Measurements from ENCODE around the gene NTSR1. TPM values are rescaled to one million over a fixed set of nuclear protein-coding genes. Genes with fewer than 3 reads are reported as not detected.

Gene NTSR1
- total RNA-seq, 1 experiment from 2014 or later, result 7.8 TPM

- ATAC-seq (no peak), DNase-seq (no peak)
- H3K27me3 ChIP-seq (ENCODE audit: low read length), result no peaks in the 10 kb centered on the region
- H3K9ac ChIP-seq (ENCODE audit: low read length), result no peak overlapping the region
- peaks cover 18% of the 10 kb centered on the region; the same call in 1 of the 2 replicates for H3K4me1 ChIP-seq (ENCODE audit: insufficient read depth, low read length)
- peak overlapping the region; percentile 21 for H3K27ac ChIP-seq (ENCODE audit: low read length)
- H3F3A ChIP-seq (ENCODE audit: low read length, unreplicated experiment), result peaks cover 3% of the 10 kb centered on the region
- intact Hi-C loops (cut with micrococcal nuclease), result no loop called here
- H3K36me3 ChIP-seq (ENCODE audit: low read depth, low read length), result peaks cover 53% of the 10 kb centered on the region
- ChIA-PET POLR2A (ENCODE audit: unreplicated experiment) (no interaction called here), CTCF (interaction anchor here (0.6 kb wide), 1 partner anchor 167 kb away, joined by 11 read pairs; no protein-coding TSS in a partner anchor)
- H3K4me3 ChIP-seq (ENCODE audit: low read length), result no peak overlapping the region
- H2AFZ ChIP-seq (ENCODE audit: low read length), result no peak overlapping the region
- TF ChIP-seq EZH2phosphoT487 (IDR thresholded peaks at IDR 0.05; ENCODE audit: borderline replicate concordance, low read length) (no peak), CTCF (conservative IDR thresholded peaks at IDR 0.05; ENCODE audit: low read depth, low read length) (no peak), EZH2 (IDR thresholded peaks at IDR 0.05; ENCODE audit: low read length, unreplicated experiment) (no peak)
- H3K9me2 ChIP-seq (replicated peaks; ENCODE audit: low read length), result no peaks in the 10 kb centered on the region
- H3K4me2 ChIP-seq (ENCODE audit: low read length), result no peak overlapping the region
- peaks cover 3% of the 10 kb centered on the region; the same call in 1 of the 2 replicates for H3K79me2 ChIP-seq (ENCODE audit: low read length)
- no peaks in the 10 kb centered on the region for H3K9me3 ChIP-seq (ENCODE audit: low read length)
- H4K20me1 ChIP-seq (ENCODE audit: low read length), result no peaks in the 10 kb centered on the region
- no TSS peak for BruUV-seq (replicated peaks)
Observed at GRCh38 chr20:62665826-62666735, 42.6 kb upstream of the NTSR1 start.

- BruUV-seq (replicated peaks), result no TSS peak
- POLR2A ChIA-PET (ENCODE audit: unreplicated experiment), result no interaction called here
- H3K27ac ChIP-seq (ENCODE audit: low read length), result peak overlapping the region; percentile 48
Observed at GRCh38 chr20:62666736-62667529, 41.7 kb upstream of the NTSR1 start.

More at GRCh38 chr20:62666736-62667529, 41.7 kb upstream of the NTSR1 start:
- no peaks in the 10 kb centered on the region for H3K27me3 ChIP-seq (ENCODE audit: low read length)
- no peaks in the 10 kb centered on the region for H4K20me1 ChIP-seq (ENCODE audit: low read length)
- ATAC-seq, result peak; percentile 23
- H3K79me2 ChIP-seq (ENCODE audit: low read length), result no peaks in the 10 kb centered on the region
- H3K4me2 ChIP-seq (ENCODE audit: low read length), result no peak overlapping the region
- CTCF ChIA-PET, result no interaction called here
- H2AFZ ChIP-seq (ENCODE audit: low read length), result no peak overlapping the region
- H3F3A ChIP-seq (ENCODE audit: low read length, unreplicated experiment), result peaks cover 3% of the 10 kb centered on the region
- peak; percentile 41; the same call in 1 of the 2 replicates for TF ChIP-seq CTCF (conservative IDR thresholded peaks at IDR 0.05; ENCODE audit: low read depth, low read length)
- no peak for TF ChIP-seq EZH2 (IDR thresholded peaks at IDR 0.05; ENCODE audit: low read length, unreplicated experiment)
- no peak for TF ChIP-seq EZH2phosphoT487 (IDR thresholded peaks at IDR 0.05; ENCODE audit: borderline replicate concordance, low read length)
- H3K9me3 ChIP-seq (ENCODE audit: low read length), result no peaks in the 10 kb centered on the region
- H3K36me3 ChIP-seq (ENCODE audit: low read depth, low read length), result peaks cover 50% of the 10 kb centered on the region
- no peak overlapping the region for H3K9ac ChIP-seq (ENCODE audit: low read length)
- no peak overlapping the region for H3K4me3 ChIP-seq (ENCODE audit: low read length)
- no peaks in the 10 kb centered on the region for H3K9me2 ChIP-seq (replicated peaks; ENCODE audit: low read length)
- intact Hi-C loops (cut with micrococcal nuclease), result no loop called here
- DNase-seq, result peak; percentile 65
- peaks cover 17% of the 10 kb centered on the region; the same call in 1 of the 2 replicates for H3K4me1 ChIP-seq (ENCODE audit: insufficient read depth, low read length)
